GM13976 (cell line): ENCODE data around the gene AGXT2.
"Not testable (repeated sequence)": the region's sequence is repeated elsewhere in the genome, so short reads cannot be mapped to it uniquely, and the experiment has no call there.

Source experiments
- DNase-seq: peaks from one replicate; pipeline ENCODE4 v3.0.0; 2012; ENCODE audit warnings: low spot score
- CTCF ChIP-seq: IDR thresholded peaks from 2 replicates; pipeline ENCODE4 v1.5.1; 2012; ENCODE audit warnings: borderline replicate concordance, mild to moderate bottlenecking; ENCODE audit not compliant: insufficient read depth; ENCODE audit errors: extremely low read depth, missing control alignments, control extremely low read depth
- in situ Hi-C: fragments of 300-500 bp; cut with MboI; formaldehyde crosslinking; loops from one replicate; pipeline ENCODE4 v1.12.0; 2022; ENCODE audit warnings: low sequenced_read_pairs, mixed read lengths, inconsistent platforms; ENCODE audit not compliant: unreplicated experiment

AGXT2 gene

GRCh38 chr5:34986965-34987364 lies 60.8 kb downstream of the AGXT2 start:
- TF ChIP-seq CTCF, result no peak
- no peak for DNase-seq
- in situ Hi-C loops, result no loop called here

- no peak for DNase-seq
- TF ChIP-seq CTCF, result no peak
- in situ Hi-C loops, result no loop called here
Observed at GRCh38 chr5:34982823-34983222, 64.9 kb downstream of the AGXT2 start.

- no peak for DNase-seq
- TF ChIP-seq CTCF, result no peak
- in situ Hi-C loops, result no loop called here
Observed at GRCh38 chr5:34978681-34979080, 69.1 kb downstream of the AGXT2 start.

- no peak for DNase-seq
- in situ Hi-C loops, result no loop called here
- TF ChIP-seq CTCF, result no peak
Observed at GRCh38 chr5:34977934-34978613, 69.7 kb downstream of the AGXT2 start.

- no peak for TF ChIP-seq CTCF
- no peak for DNase-seq
- in situ Hi-C loops, result no loop called here
Observed at GRCh38 chr5:34976347-34976746, 71.4 kb downstream of the AGXT2 start.

GRCh38 chr5:34971655-34972054 lies 76.1 kb downstream of the AGXT2 start:
- DNase-seq, in situ Hi-C loops: not testable (repeated sequence)

GRCh38 chr5:34970552-34970951 lies 77.2 kb downstream of the AGXT2 start:
- no peak for TF ChIP-seq CTCF
- DNase-seq, result no peak
- in situ Hi-C loops, result no loop called here
